GM13976 (cell line): ENCODE data around the gene POMP.

ENCODE experiments used
- DNase-seq: peaks from one replicate; pipeline ENCODE4 v3.0.0; 2012; ENCODE audit warnings: low spot score
- CTCF ChIP-seq: IDR thresholded peaks from 2 replicates; pipeline ENCODE4 v1.5.1; 2012; ENCODE audit warnings: borderline replicate concordance, mild to moderate bottlenecking; ENCODE audit not compliant: insufficient read depth; ENCODE audit errors: extremely low read depth, missing control alignments, control extremely low read depth
- in situ Hi-C: fragments of 300-500 bp; cut with MboI; formaldehyde crosslinking; loops from one replicate; pipeline ENCODE4 v1.12.0; 2022; ENCODE audit warnings: low sequenced_read_pairs, mixed read lengths, inconsistent platforms; ENCODE audit not compliant: unreplicated experiment

POMP gene

GRCh38 chr13:28651810-28652401 lies 7.0 kb upstream of the POMP start:
- DNase-seq = no peak
- TF ChIP-seq CTCF = no peak
- in situ Hi-C loops = no loop called here

- TF ChIP-seq CTCF = no peak
- no peak for DNase-seq
- in situ Hi-C loops = no loop called here
Observed at GRCh38 chr13:28653111-28653510, 5.8 kb upstream of the POMP start.

GRCh38 chr13:28654276-28654675 lies 4.7 kb upstream of the POMP start:
- no peak for DNase-seq
- no peak for TF ChIP-seq CTCF
- in situ Hi-C loops = no loop called here

- TF ChIP-seq CTCF = no peak
- in situ Hi-C loops = no loop called here
- no peak for DNase-seq
Observed at GRCh38 chr13:28655561-28655960, 3.4 kb upstream of the POMP start.

GRCh38 chr13:28657784-28658538 lies 969 bp upstream of the POMP start:
- no peak for TF ChIP-seq CTCF
- in situ Hi-C loops = no loop called here
- DNase-seq = peak; percentile 30

- in situ Hi-C loops = no loop called here
- no peak for DNase-seq
- no peak for TF ChIP-seq CTCF
Observed at GRCh38 chr13:28658539-28658795, 463 bp upstream of the POMP start.

- TF ChIP-seq CTCF = no peak
- peak; percentile 25 for DNase-seq
- in situ Hi-C loops = no loop called here
Observed at GRCh38 chr13:28659621-28659970, 666 bp downstream of the POMP start.
